Ovary (tissue), 9 donors: ENCODE results near the gene TAF3. TPM values are rescaled to one million over a fixed set of nuclear protein-coding genes. Genes with fewer than 3 reads are reported as not detected.

Source experiments
- DNase-seq, 5 donors: peaks; one replicate each; pipeline ENCODE4 v3.0.0-alpha.2; 2019 to 2020
- H3K27ac ChIP-seq, 2 donors: fragments of 200-600 bp; one replicate each; pipeline versions ENCODE4 v1.5.1 to v1.8.0; 2019 to 2022
- H3K27me3 ChIP-seq: fragments of 200-600 bp; one replicate; pipeline ENCODE4 v1.8.0; 2022
- H3K36me3 ChIP-seq: fragments of 200-600 bp; sonication (generic); one replicate; pipeline ENCODE4 v1.5.1; 2019
- H3K4me1 ChIP-seq: one replicate; pipeline ENCODE4 v1.8.1; 2013; ENCODE audit warnings: mild to moderate bottlenecking, moderate library complexity; ENCODE audit not compliant: insufficient read depth
- H3K4me3 ChIP-seq: fragments of 200-600 bp; sonication (generic); one replicate; pipeline ENCODE4 v1.5.1; 2017
- H3K9me3 ChIP-seq, 2 donors: fragments of 200-600 bp in 1 of 2; sonication (generic) in 1 of 2; one replicate each; pipeline versions ENCODE4 v1.5.1 to v1.8.1; 2013 to 2019; ENCODE audit warnings: mild to moderate bottlenecking in 1 of 2, moderate library complexity in 1 of 2
- CTCF ChIP-seq, 3 donors: fragments of 450-650 bp in 2 of 3; fragments of 200-600 bp in 1 of 3; IDR thresholded peaks; one replicate each; pipeline versions ENCODE4 v1.5.1 to v1.8.0; 2016 to 2022; ENCODE audit warnings: antibody characterized with exemption in 3 of 3, mild to moderate bottlenecking in 1 of 3
- EP300 ChIP-seq: sonication (generic); formaldehyde crosslinking; IDR thresholded peaks from one replicate; pipeline ENCODE4 v1.6.1; 2017; ENCODE audit warnings: antibody characterized with exemption
- POLR2A ChIP-seq: fragments of 450-650 bp; IDR thresholded peaks from one replicate; pipeline ENCODE4 v1.6.1; 2017; ENCODE audit warnings: antibody characterized with exemption, mild to moderate bottlenecking, moderate library complexity
- WGBS, 3 donors: extraction: QIAGEN DNeasy Blood & Tissue Kit in 1 of 3; methylation state at CpG; one replicate each; pipeline versions ENCODE4 v1.1.5 to v1.1.7; 2013 to 2017; 5-methylcytosine and 5-hydroxymethylcytosine counted together
- intact Hi-C, 4 donors: fragments of 100-400 bp; cut with DNase I; formaldehyde crosslinking; loops; one replicate each; pipeline versions ENCODE4 v1.11.0 to v1.15.1; 2022 to 2023
- polyA plus RNA-seq, 2 donors: library from polyadenylated mRNA; stranded (reverse); fragments of 200-250 nt in 1 of 2; fragments of 350-450 nt in 1 of 2; fragmentation: Illumina TruSeq in 1 of 2; extraction: RNeasy Lipid Tissue Mini Kit (QIAGEN cat#74804) in 1 of 2; gene quantifications; one replicate each; pipeline ENCODE4 v1.2.3, GENCODE V29; 2013 to 2014
- total RNA-seq, 7 donors: library from RNA; depleted of rRNA in 2 of 7; stranded (reverse); fragments of >200 nt in 2 of 7; fragmentation: NEBNext Ultra II Directional in 3 of 7; extraction: Animal tissue kit (Norgen Biotek cat#: 25700) in 3 of 7; gene quantifications; one replicate each; pipeline versions ENCODE4 v1.1.0 to v1.2.4, GENCODE V29; 2016 to 2023
- donor health status: DM: no; HTN: no; CAD: no; lungs with moderate emphysema.
- donor health status: DM: no; HTN: no; CAD: no.
- donor health status: Bipolar disorder and iron deficiency.
- donor health status: DM: yes; HTN: yes; CAD: no.
- donor health status: DM: no; HTN: no; CAD: no.
- donor health status: DM: yes; HTN: yes; CAD: no.

The TAF3 gene
- total and polyA plus RNA-seq, 9 donors, result 7.1 to 15.9 (median 11.8) TPM

GRCh38 chr10:7802606-7803005 lies 15.7 kb upstream of the TAF3 start:
- no peak for DNase-seq
- Histone ChIP-seq H3K4me1 (peaks cover 3% of the 10 kb centered on the region), H3K9me3 (no peaks in the 10 kb centered on the region), H3K36me3 (no peaks in the 10 kb centered on the region), H3K4me3 (no peak overlapping the region), H3K27ac (no peak overlapping the region), H3K27me3 (no peaks in the 10 kb centered on the region)
- intact Hi-C loops, result no loop called here
- no peak for TF ChIP-seq EP300
- no peak for TF ChIP-seq POLR2A
- no peak for TF ChIP-seq CTCF (IDR thresholded peaks at IDR 0.05)
- 80 to 84% (median 83%) methylated on average over 4 of the region's 4 CpGs for whole genome bisulfite sequencing, 3 donors

- no peaks in the 10 kb centered on the region for H3K36me3 ChIP-seq
Measured at GRCh38 chr10:7804216-7804615, 14.1 kb upstream of the TAF3 start.

GRCh38 chr10:7804741-7805140 lies 13.6 kb upstream of the TAF3 start:
- no peak for DNase-seq
- no peak overlapping the region for H3K27ac ChIP-seq
- no peaks in the 10 kb centered on the region for H3K36me3 ChIP-seq
- intact Hi-C loops, result no loop called here
- 42 to 52% (median 44%) methylated on average over 2 of the region's 2 CpGs for WGBS, 3 donors
- no peak overlapping the region for H3K4me3 ChIP-seq
- peaks cover 3% of the 10 kb centered on the region for H3K4me1 ChIP-seq
- no peaks in the 10 kb centered on the region for H3K27me3 ChIP-seq
- H3K9me3 ChIP-seq, result no peaks in the 10 kb centered on the region
- TF ChIP-seq EP300 (no peak), POLR2A (no peak), CTCF (IDR thresholded peaks at IDR 0.05) (no peak)

More at GRCh38 chr10:7804216-7804615, 14.1 kb upstream of the TAF3 start:
- Histone ChIP-seq H3K4me1 (peaks cover 3% of the 10 kb centered on the region), H3K4me3 (no peak overlapping the region), H3K27ac (no peak overlapping the region), H3K27me3 (no peaks in the 10 kb centered on the region), H3K9me3 (no peaks in the 10 kb centered on the region)
- 83 to 86% (median 84%) methylated on average over 6 of the region's 6 CpGs for WGBS, 3 donors
- DNase-seq, result no peak
- TF ChIP-seq POLR2A, result no peak
- TF ChIP-seq CTCF (IDR thresholded peaks at IDR 0.05), result no peak
- TF ChIP-seq EP300, result no peak
- intact Hi-C loops, result no loop called here

- no peak overlapping the region for H3K27ac ChIP-seq
- no peaks in the 10 kb centered on the region for H3K36me3 ChIP-seq
- no peaks in the 10 kb centered on the region for H3K27me3 ChIP-seq
- no peak overlapping the region for H3K4me3 ChIP-seq
- intact Hi-C loops, result no loop called here
- DNase-seq, result no peak
- WGBS, 3 donors, result 53 to 72% (median 64%) methylated on average over 4 of the region's 4 CpGs
- H3K4me1 ChIP-seq, result peaks cover 3% of the 10 kb centered on the region
- TF ChIP-seq EP300, result no peak
- no peak for TF ChIP-seq POLR2A
- no peak for TF ChIP-seq CTCF (IDR thresholded peaks at IDR 0.05)
- H3K9me3 ChIP-seq, result no peaks in the 10 kb centered on the region
Measured at GRCh38 chr10:7808686-7809267, 9.5 kb upstream of the TAF3 start.
